K562 (cell line): ENCODE measurements around the gene ACSL6.

Source experiments
- CEBPG ChIP-seq, 3 experiments: fragments of 200-800 bp in 1 of 3; sonication (Bioruptor generic) in 1 of 3; sonication (generic) in 1 of 3; formaldehyde crosslinking in 1 of 3; IDR thresholded peaks in 2 of 3; conservative IDR thresholded peaks in 1 of 3; 2 replicates each; pipeline versions ENCODE4 v1.6.1 to v1.8.0; 2016 to 2022; ENCODE audit warnings: missing compliant biosample characterization in 2 of 3, missing genetic modification characterization in 2 of 3, mild to moderate bottlenecking in 1 of 3, missing genetic modification reagents in 1 of 3
- EZH2 ChIP-seq: IDR thresholded peaks from 2 replicates; pipeline ENCODE4 v1.6.1; 2012; ENCODE audit warnings: low read depth, mild to moderate bottlenecking, inconsistent platforms, low read length, borderline replicate concordance
- MAX ChIP-seq: sonication (generic); formaldehyde crosslinking; IDR thresholded peaks from 2 replicates; pipeline ENCODE4 v1.9.0; 2022; ENCODE audit warnings: mild to moderate bottlenecking, missing genetic modification reagents
- NFRKB ChIP-seq: fragments of 450-650 bp; IDR thresholded peaks from 2 replicates; pipeline ENCODE4 v1.6.1; 2016; ENCODE audit warnings: low read depth
- NFXL1 ChIP-seq: fragments of 450-650 bp; formaldehyde crosslinking; IDR thresholded peaks from 2 replicates; pipeline ENCODE4 v1.4.0; 2021; ENCODE audit warnings: mild to moderate bottlenecking
- PHF20 ChIP-seq: fragments of 450-650 bp; IDR thresholded peaks from 2 replicates; pipeline ENCODE4 v1.6.1; 2018; ENCODE audit not compliant: partially characterized antibody
- PHF21A ChIP-seq: fragments of 450-650 bp; IDR thresholded peaks from 2 replicates; pipeline ENCODE4 v1.6.1; 2017; ENCODE audit warnings: low read depth, borderline replicate concordance
- POLR2A ChIP-seq: fragments of 450-650 bp; conservative IDR thresholded peaks from 2 replicates; pipeline ENCODE4 v1.6.1; 2016
- POLR2AphosphoS5 ChIP-seq: IDR thresholded peaks from 2 replicates; pipeline ENCODE4 v1.6.1; 2011; ENCODE audit warnings: mild to moderate bottlenecking, low read depth, low read length, moderate library complexity; ENCODE audit not compliant: control insufficient read depth, insufficient read depth
- RNF2 ChIP-seq: sonication (generic); IDR thresholded peaks from 2 replicates; pipeline ENCODE4 v1.6.1; 2016
- THAP7 ChIP-seq: fragments of 250-450 bp; sonication (Bioruptor Pico); IDR thresholded peaks from 2 replicates; pipeline ENCODE4 v1.5.0; 2021
- ZC3H4 ChIP-seq: sonication (generic); formaldehyde crosslinking; IDR thresholded peaks from 2 replicates; pipeline ENCODE4 v1.9.0; 2021; ENCODE audit warnings: missing genetic modification reagents, borderline replicate concordance
- TF ChIP-seq, protein P1 (sequence below), 3 experiments: IDR thresholded peaks in 2 of 3; conservative IDR thresholded peaks in 1 of 3; 2 replicates each; pipeline ENCODE4 v1.5.1; 2011 to 2012; ENCODE audit warnings: low read length in 3 of 3, mild to moderate bottlenecking in 3 of 3, control low read depth in 2 of 3, improper control_type of control experiment in 1 of 3, inconsistent platforms in 1 of 3, low read depth in 1 of 3, mixed read lengths in 1 of 3, moderate library complexity in 1 of 3; ENCODE audit not compliant: insufficient read depth in 2 of 3
- TF ChIP-seq, protein P2 (sequence below): fragments of 250-450 bp; sonication (Bioruptor Pico); IDR thresholded peaks from 2 replicates; pipeline ENCODE4 v1.5.0; 2020; ENCODE audit warnings: mild to moderate bottlenecking, borderline replicate concordance

DNA sequence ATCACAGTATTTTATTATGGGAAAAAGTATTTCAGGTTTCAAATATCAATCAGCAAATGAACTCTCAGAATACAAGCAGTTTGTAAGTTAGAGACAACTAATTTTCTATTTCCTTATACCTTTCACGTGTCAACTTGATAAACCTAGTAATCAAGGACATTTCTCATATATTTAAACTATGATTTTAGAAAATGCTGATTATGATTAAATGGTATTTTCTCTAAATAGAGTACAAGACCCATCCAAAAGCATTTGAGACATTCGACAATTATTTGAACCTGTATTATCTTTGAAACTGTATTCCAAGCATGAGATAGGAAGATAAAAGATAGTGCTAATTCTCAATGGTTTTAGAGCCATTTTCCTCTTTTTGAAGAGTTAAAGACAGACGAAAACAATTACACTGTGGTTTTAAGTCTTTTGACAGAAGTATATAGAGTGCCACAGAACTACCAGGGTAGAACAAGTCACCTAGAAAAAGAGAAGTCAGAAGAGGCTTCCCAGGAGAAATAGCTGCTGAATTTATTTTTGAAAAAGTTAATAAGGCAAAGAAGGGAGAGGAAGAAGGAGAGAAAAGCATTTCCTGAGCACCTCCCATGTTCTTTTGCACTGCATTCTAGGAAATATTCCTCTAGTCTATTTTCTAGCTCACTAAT lies 71.6 kb downstream of the ACSL6 start:
- TF ChIP-seq, protein P1, sequence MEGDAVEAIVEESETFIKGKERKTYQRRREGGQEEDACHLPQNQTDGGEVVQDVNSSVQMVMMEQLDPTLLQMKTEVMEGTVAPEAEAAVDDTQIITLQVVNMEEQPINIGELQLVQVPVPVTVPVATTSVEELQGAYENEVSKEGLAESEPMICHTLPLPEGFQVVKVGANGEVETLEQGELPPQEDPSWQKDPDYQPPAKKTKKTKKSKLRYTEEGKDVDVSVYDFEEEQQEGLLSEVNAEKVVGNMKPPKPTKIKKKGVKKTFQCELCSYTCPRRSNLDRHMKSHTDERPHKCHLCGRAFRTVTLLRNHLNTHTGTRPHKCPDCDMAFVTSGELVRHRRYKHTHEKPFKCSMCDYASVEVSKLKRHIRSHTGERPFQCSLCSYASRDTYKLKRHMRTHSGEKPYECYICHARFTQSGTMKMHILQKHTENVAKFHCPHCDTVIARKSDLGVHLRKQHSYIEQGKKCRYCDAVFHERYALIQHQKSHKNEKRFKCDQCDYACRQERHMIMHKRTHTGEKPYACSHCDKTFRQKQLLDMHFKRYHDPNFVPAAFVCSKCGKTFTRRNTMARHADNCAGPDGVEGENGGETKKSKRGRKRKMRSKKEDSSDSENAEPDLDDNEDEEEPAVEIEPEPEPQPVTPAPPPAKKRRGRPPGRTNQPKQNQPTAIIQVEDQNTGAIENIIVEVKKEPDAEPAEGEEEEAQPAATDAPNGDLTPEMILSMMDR (IDR thresholded peaks at IDR 0.05 in 2 of 3, conservative IDR thresholded peaks at IDR 0.05 in 1 of 3; ENCODE audit: insufficient read depth in 2 of 3, low read depth in 1 of 3, low read length in 3 of 3), result no peak
- TF ChIP-seq ZC3H4 (no peak), THAP7 (CRISPR knock-in tag) (no peak), MAX (CRISPR knock-in tag) (no peak), PHF20 (no peak), RNF2 (no peak), NFRKB (no peak), EZH2 (no peak), NFXL1 (CRISPR knock-in tag) (no peak), POLR2AphosphoS5 (no peak), CEBPG (CRISPR knock-in tag; IDR thresholded peaks at IDR 0.05) (no peak), CEBPG (tag; conservative IDR thresholded peaks at IDR 0.05 in 1 of 2, IDR thresholded peaks at IDR 0.05 in 1 of 2) (no peak), POLR2A (no peak), PHF21A (no peak)
- TF ChIP-seq, protein P2, sequence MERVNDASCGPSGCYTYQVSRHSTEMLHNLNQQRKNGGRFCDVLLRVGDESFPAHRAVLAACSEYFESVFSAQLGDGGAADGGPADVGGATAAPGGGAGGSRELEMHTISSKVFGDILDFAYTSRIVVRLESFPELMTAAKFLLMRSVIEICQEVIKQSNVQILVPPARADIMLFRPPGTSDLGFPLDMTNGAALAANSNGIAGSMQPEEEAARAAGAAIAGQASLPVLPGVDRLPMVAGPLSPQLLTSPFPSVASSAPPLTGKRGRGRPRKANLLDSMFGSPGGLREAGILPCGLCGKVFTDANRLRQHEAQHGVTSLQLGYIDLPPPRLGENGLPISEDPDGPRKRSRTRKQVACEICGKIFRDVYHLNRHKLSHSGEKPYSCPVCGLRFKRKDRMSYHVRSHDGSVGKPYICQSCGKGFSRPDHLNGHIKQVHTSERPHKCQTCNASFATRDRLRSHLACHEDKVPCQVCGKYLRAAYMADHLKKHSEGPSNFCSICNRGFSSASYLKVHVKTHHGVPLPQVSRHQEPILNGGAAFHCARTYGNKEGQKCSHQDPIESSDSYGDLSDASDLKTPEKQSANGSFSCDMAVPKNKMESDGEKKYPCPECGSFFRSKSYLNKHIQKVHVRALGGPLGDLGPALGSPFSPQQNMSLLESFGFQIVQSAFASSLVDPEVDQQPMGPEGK (CRISPR knock-in tag), result no peak
